ENCODE data around the gene USP40.

DNA sequence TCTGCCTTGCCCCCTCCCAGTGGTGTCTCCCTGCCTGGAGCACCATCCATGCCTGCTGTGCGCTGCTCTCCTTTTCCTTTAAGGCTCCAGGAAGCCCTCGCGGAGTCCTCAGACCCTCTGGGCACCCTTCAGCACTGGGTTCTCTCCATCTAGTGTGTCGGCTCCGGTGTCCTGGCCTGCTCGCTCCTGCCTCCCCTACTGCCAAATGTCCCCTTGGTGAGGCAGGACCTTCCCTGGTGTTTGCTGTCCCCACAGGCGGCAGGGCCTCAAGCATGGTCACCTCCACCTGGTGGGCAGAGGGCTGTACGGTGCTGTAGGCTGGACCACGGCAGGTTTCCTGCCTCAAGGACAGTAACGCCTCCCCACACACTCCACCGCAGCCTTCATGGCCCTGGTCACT is 122.1 kb downstream of the USP40 start:
- no peak for TF ChIP-seq L3MBTL2 (conservative IDR thresholded peaks at IDR 0.05)
- no peak for TF ChIP-seq FOXA1 (IDR thresholded peaks at IDR 0.05)
- TF ChIP-seq TARDBP (IDR thresholded peaks at IDR 0.05), result no peak
- TF ChIP-seq SUZ12 (IDR thresholded peaks at IDR 0.05), result no peak
- no peak for TF ChIP-seq NFRKB (IDR thresholded peaks at IDR 0.05)
- TF ChIP-seq, protein P1, sequence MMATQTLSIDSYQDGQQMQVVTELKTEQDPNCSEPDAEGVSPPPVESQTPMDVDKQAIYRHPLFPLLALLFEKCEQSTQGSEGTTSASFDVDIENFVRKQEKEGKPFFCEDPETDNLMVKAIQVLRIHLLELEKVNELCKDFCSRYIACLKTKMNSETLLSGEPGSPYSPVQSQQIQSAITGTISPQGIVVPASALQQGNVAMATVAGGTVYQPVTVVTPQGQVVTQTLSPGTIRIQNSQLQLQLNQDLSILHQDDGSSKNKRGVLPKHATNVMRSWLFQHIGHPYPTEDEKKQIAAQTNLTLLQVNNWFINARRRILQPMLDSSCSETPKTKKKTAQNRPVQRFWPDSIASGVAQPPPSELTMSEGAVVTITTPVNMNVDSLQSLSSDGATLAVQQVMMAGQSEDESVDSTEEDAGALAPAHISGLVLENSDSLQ (IDR thresholded peaks at IDR 0.05), result no peak
- TF ChIP-seq BHLHE40 (IDR thresholded peaks at IDR 0.05; ENCODE audit: borderline replicate concordance), result no peak
- TF ChIP-seq ZNF384 (IDR thresholded peaks at IDR 0.05), result no peak
- TF ChIP-seq ARNT (IDR thresholded peaks at IDR 0.05), result no peak
- no peak for TF ChIP-seq FOXM1 (IDR thresholded peaks at IDR 0.05; ENCODE audit: borderline replicate concordance)
- TF ChIP-seq FOXK2 (IDR thresholded peaks at IDR 0.05), result no peak

Measured in HEK293T (cell line).